Measurements from ENCODE around the gene DPYSL3.

DPYSL3 gene

GRCh38 chr5:147384346-147385193 is 125.3 kb downstream of the DPYSL3 start:
- TF ChIP-seq CTCF (IDR thresholded peaks at IDR 0.05; ENCODE audit: insufficient read depth, missing control alignments), result no peak
- peak; percentile 11 for FAIRE-seq
- DNase-seq (ENCODE audit: insufficient read length, low spot score), result no peak

- DNase-seq (ENCODE audit: insufficient read length, low spot score), result no peak
- peak; percentile 41 for FAIRE-seq
- TF ChIP-seq CTCF (IDR thresholded peaks at IDR 0.05; ENCODE audit: insufficient read depth, missing control alignments), result no peak
These were observed 127.1 kb downstream of the DPYSL3 start for GRCh38 chr5:147382776-147383175.

GRCh38 chr5:147381555-147381954 is 128.3 kb downstream of the DPYSL3 start:
- FAIRE-seq (no peak), DNase-seq (ENCODE audit: insufficient read length, low spot score) (no peak)
- TF ChIP-seq CTCF (IDR thresholded peaks at IDR 0.05; ENCODE audit: insufficient read depth, missing control alignments), result no peak

GRCh38 chr5:147377682-147378081 is 132.2 kb downstream of the DPYSL3 start:
- DNase-seq (ENCODE audit: insufficient read length, low spot score), result no peak
- no peak for FAIRE-seq
- TF ChIP-seq CTCF (IDR thresholded peaks at IDR 0.05; ENCODE audit: insufficient read depth, missing control alignments), result no peak

- DNase-seq (ENCODE audit: insufficient read length, low spot score) (no peak), FAIRE-seq (no peak)
- no peak for TF ChIP-seq CTCF (IDR thresholded peaks at IDR 0.05; ENCODE audit: insufficient read depth, missing control alignments)
These were observed 134.7 kb downstream of the DPYSL3 start for GRCh38 chr5:147375151-147375550.

GRCh38 chr5:147373328-147373727 is 136.5 kb downstream of the DPYSL3 start:
- DNase-seq (ENCODE audit: insufficient read length, low spot score), result no peak
- TF ChIP-seq CTCF (IDR thresholded peaks at IDR 0.05; ENCODE audit: insufficient read depth, missing control alignments), result no peak
- FAIRE-seq, result no peak

- TF ChIP-seq CTCF (IDR thresholded peaks at IDR 0.05; ENCODE audit: insufficient read depth, missing control alignments), result no peak
- DNase-seq (ENCODE audit: insufficient read length, low spot score), result no peak
- no peak for FAIRE-seq
These were observed 137.7 kb downstream of the DPYSL3 start for GRCh38 chr5:147372191-147372590.
